ENCODE measurements around the gene PLA2G3. TPM values are rescaled to one million over a fixed set of nuclear protein-coding genes. Genes with fewer than 3 reads are reported as not detected.
"Not testable (repeated sequence)": the region's sequence is repeated elsewhere in the genome, so short reads cannot be mapped to it uniquely, and the experiment has no call there.

The PLA2G3 gene
- total RNA-seq, 1 experiment from 2014 or later, result not detected

GRCh38 chr22:31118046-31118820 is 22.1 kb downstream of the PLA2G3 start:
- H3K27me3 ChIP-seq, result no peaks in the 10 kb centered on the region
- DNase-seq, result no peak
- no peaks in the 10 kb centered on the region for H3K36me3 ChIP-seq
- no peak overlapping the region for H3K4me3 ChIP-seq
- no peaks in the 10 kb centered on the region for H3K9me3 ChIP-seq

- DNase-seq, H3K36me3 ChIP-seq, H3K4me3 ChIP-seq, H3K9me3 ChIP-seq, H3K27me3 ChIP-seq: not testable (repeated sequence)
Observed at GRCh38 chr22:31112547-31113091, 27.7 kb downstream of the PLA2G3 start.

- Histone ChIP-seq H3K9me3 (no peaks in the 10 kb centered on the region), H3K4me3 (peak overlapping the region; percentile 63), H3K36me3 (peaks cover 19% of the 10 kb centered on the region), H3K27me3 (no peaks in the 10 kb centered on the region)
- no peak for DNase-seq
Observed at GRCh38 chr22:31107894-31108218, 32.5 kb downstream of the PLA2G3 start.

- no peaks in the 10 kb centered on the region for H3K27me3 ChIP-seq
- peak within 1 kb of the TSS; percentile 63 for H3K4me3 ChIP-seq
- DNase-seq, result peak; percentile 97
- H3K36me3 ChIP-seq, result peaks cover 22% of the 10 kb centered on the region
- H3K9me3 ChIP-seq, result no peaks in the 10 kb centered on the region
Observed at GRCh38 chr22:31107178-31107893, 33.0 kb downstream of the PLA2G3 start, which contains the start of gene SELENOM. Gene SELENOM (minus strand): TSS chr22:31107568. CDS start chr22:31107505, 63 bp downstream.

- Histone ChIP-seq H3K36me3 (peaks cover 28% of the 10 kb centered on the region), H3K4me3 (peak overlapping the region; percentile 63), H3K9me3 (no peaks in the 10 kb centered on the region), H3K27me3 (no peaks in the 10 kb centered on the region)
- peak; percentile 30 for DNase-seq
Observed at GRCh38 chr22:31106731-31107177, 33.6 kb downstream of the PLA2G3 start.

GRCh38 chr22:31106001-31106571 is 34.2 kb downstream of the PLA2G3 start:
- H3K27me3 ChIP-seq, result no peaks in the 10 kb centered on the region
- no peak for DNase-seq
- H3K4me3 ChIP-seq, result peak overlapping the region; percentile 63
- H3K9me3 ChIP-seq, result no peaks in the 10 kb centered on the region
- H3K36me3 ChIP-seq, result peaks cover 33% of the 10 kb centered on the region

- no peak for DNase-seq
- Histone ChIP-seq H3K36me3 (peaks cover 36% of the 10 kb centered on the region), H3K9me3 (no peaks in the 10 kb centered on the region), H3K27me3 (no peaks in the 10 kb centered on the region), H3K4me3 (no peak overlapping the region)
Observed at GRCh38 chr22:31105282-31105929, 34.9 kb downstream of the PLA2G3 start.

GRCh38 chr22:31104869-31105268 is 35.4 kb downstream of the PLA2G3 start:
- Histone ChIP-seq H3K4me3 (no peak overlapping the region), H3K9me3 (no peaks in the 10 kb centered on the region), H3K27me3 (no peaks in the 10 kb centered on the region), H3K36me3 (peaks cover 39% of the 10 kb centered on the region)
- no peak for DNase-seq

GRCh38 chr22:31103899-31104694 is 36.2 kb downstream of the PLA2G3 start:
- Histone ChIP-seq H3K36me3 (peaks cover 46% of the 10 kb centered on the region), H3K27me3 (no peaks in the 10 kb centered on the region), H3K4me3 (no peak overlapping the region), H3K9me3 (no peaks in the 10 kb centered on the region)
- no peak for DNase-seq

GRCh38 chr22:31103111-31103510 is 37.2 kb downstream of the PLA2G3 start:
- Histone ChIP-seq H3K9me3 (no peaks in the 10 kb centered on the region), H3K36me3 (peaks cover 53% of the 10 kb centered on the region), H3K27me3 (no peaks in the 10 kb centered on the region), H3K4me3 (no peak overlapping the region)
- DNase-seq, result no peak

GRCh38 chr22:31102441-31103081 is 37.7 kb downstream of the PLA2G3 start:
- DNase-seq, result peak; percentile 87
- H3K27me3 ChIP-seq, result no peaks in the 10 kb centered on the region
- H3K36me3 ChIP-seq, result peaks cover 58% of the 10 kb centered on the region
- no peak overlapping the region for H3K4me3 ChIP-seq
- no peaks in the 10 kb centered on the region for H3K9me3 ChIP-seq

- Histone ChIP-seq H3K4me3 (no peak overlapping the region), H3K36me3 (peaks cover 71% of the 10 kb centered on the region), H3K27me3 (no peaks in the 10 kb centered on the region), H3K9me3 (no peaks in the 10 kb centered on the region)
- DNase-seq, result no peak
Observed at GRCh38 chr22:31100762-31101525, 39.4 kb downstream of the PLA2G3 start.

GRCh38 chr22:31099841-31100761 is 40.2 kb downstream of the PLA2G3 start:
- H3K27me3 ChIP-seq, result no peaks in the 10 kb centered on the region
- H3K4me3 ChIP-seq, result no peak overlapping the region
- no peak for DNase-seq
- H3K36me3 ChIP-seq, result peaks cover 76% of the 10 kb centered on the region
- H3K9me3 ChIP-seq, result no peaks in the 10 kb centered on the region

GRCh38 chr22:31099386-31099785 is 40.9 kb downstream of the PLA2G3 start:
- no peak for DNase-seq
- peaks cover 76% of the 10 kb centered on the region for H3K36me3 ChIP-seq
- H3K4me3 ChIP-seq, result no peak overlapping the region
- H3K27me3 ChIP-seq, result no peaks in the 10 kb centered on the region
- H3K9me3 ChIP-seq, result no peaks in the 10 kb centered on the region
